HEK293 (cell line): ENCODE results near the gene LATS1.

ENCODE experiments used
- ELK4 ChIP-seq: IDR thresholded peaks from 2 replicates; pipeline ENCODE4 v1.6.1; 2011; ENCODE audit warnings: mild to moderate bottlenecking, low read depth, low read length, borderline replicate concordance
- HOXD13 ChIP-seq: sonication (generic); formaldehyde crosslinking; IDR thresholded peaks from 2 replicates; pipeline ENCODE4 v1.8.0; 2022; ENCODE audit warnings: missing genetic modification reagents, borderline replicate concordance
- KLF16 ChIP-seq: fragments of 450-650 bp; formaldehyde crosslinking; IDR thresholded peaks from 2 replicates; pipeline ENCODE4 v1.5.1; 2017; ENCODE audit warnings: missing biosample characterization, missing genetic modification characterization
- PBX3 ChIP-seq: sonication (generic); formaldehyde crosslinking; IDR thresholded peaks from 2 replicates; pipeline ENCODE4 v1.8.1; 2022; ENCODE audit warnings: mild to moderate bottlenecking, moderate library complexity, missing genetic modification reagents
- PRDM10 ChIP-seq: fragments of 450-650 bp; formaldehyde crosslinking; IDR thresholded peaks from 2 replicates; pipeline ENCODE4 v1.5.1; 2016; ENCODE audit warnings: missing biosample characterization, missing genetic modification characterization
- PRDM2 ChIP-seq: fragments of 450-650 bp; formaldehyde crosslinking; IDR thresholded peaks from 2 replicates; pipeline ENCODE4 v1.5.1; 2016; ENCODE audit warnings: missing biosample characterization, missing genetic modification characterization, borderline replicate concordance
- SCRT2 ChIP-seq: fragments of 450-650 bp; formaldehyde crosslinking; IDR thresholded peaks from 2 replicates; pipeline ENCODE4 v1.5.1; 2016; ENCODE audit warnings: missing biosample characterization, missing genetic modification characterization
- WT1 ChIP-seq: fragments of 450-650 bp; formaldehyde crosslinking; IDR thresholded peaks from 2 replicates; pipeline ENCODE4 v1.5.1; 2016; ENCODE audit warnings: missing biosample characterization, missing genetic modification characterization
- YY1 ChIP-seq: fragments of 450-650 bp; formaldehyde crosslinking; IDR thresholded peaks from 2 replicates; pipeline ENCODE4 v1.5.1; 2018; ENCODE audit warnings: missing biosample characterization, missing genetic modification characterization
- ZNF133 ChIP-seq: fragments of 450-650 bp; formaldehyde crosslinking; IDR thresholded peaks from 2 replicates; pipeline ENCODE4 v1.5.1; 2016; ENCODE audit warnings: missing biosample characterization, missing genetic modification characterization
- ZNF214 ChIP-seq: fragments of 450-650 bp; formaldehyde crosslinking; IDR thresholded peaks from 2 replicates; pipeline ENCODE4 v1.5.1; 2017; ENCODE audit warnings: missing biosample characterization, mild to moderate bottlenecking, missing genetic modification characterization, borderline replicate concordance
- ZNF223 ChIP-seq: fragments of 450-650 bp; formaldehyde crosslinking; IDR thresholded peaks from 2 replicates; pipeline ENCODE4 v1.5.1; 2016; ENCODE audit warnings: missing biosample characterization, missing genetic modification characterization
- ZNF274 ChIP-seq, 2 experiments: fragments of 200-500 bp in 1 of 2; fragments of 450-650 bp in 1 of 2; sonication (Bioruptor generic) in 1 of 2; formaldehyde crosslinking in 1 of 2; IDR thresholded peaks; 2 replicates each; pipeline versions ENCODE4 v1.5.1 to v1.6.1; 2014 to 2016; ENCODE audit warnings: borderline replicate concordance in 1 of 2, inconsistent platforms in 1 of 2, low read length in 1 of 2, missing biosample characterization in 1 of 2, missing genetic modification characterization in 1 of 2
- ZNF341 ChIP-seq: fragments of 450-650 bp; formaldehyde crosslinking; IDR thresholded peaks from 2 replicates; pipeline ENCODE4; 2016; ENCODE audit warnings: low read depth, missing biosample characterization, missing genetic modification characterization
- ZNF391 ChIP-seq: fragments of 450-650 bp; formaldehyde crosslinking; IDR thresholded peaks from 2 replicates; pipeline ENCODE4 v1.5.1; 2016; ENCODE audit warnings: low read depth, missing biosample characterization, missing genetic modification characterization, borderline replicate concordance
- ZNF518A ChIP-seq: fragments of 450-650 bp; formaldehyde crosslinking; conservative IDR thresholded peaks from 2 replicates; pipeline ENCODE4 v1.5.1; 2016; ENCODE audit warnings: low read depth, missing biosample characterization, missing genetic modification characterization
- ZNF529 ChIP-seq: fragments of 450-650 bp; formaldehyde crosslinking; IDR thresholded peaks from 2 replicates; pipeline ENCODE4 v1.5.1; 2017; ENCODE audit warnings: missing genetic modification characterization, missing biosample characterization; ENCODE audit not compliant: insufficient replicate concordance
- ZNF549 ChIP-seq: fragments of 450-650 bp; IDR thresholded peaks from 2 replicates; pipeline ENCODE4 v1.5.1; 2018; ENCODE audit warnings: missing biosample characterization, missing genetic modification characterization, mild to moderate bottlenecking, inconsistent platforms, moderate library complexity
- ZNF776 ChIP-seq: fragments of 450-650 bp; formaldehyde crosslinking; IDR thresholded peaks from 2 replicates; pipeline ENCODE4 v1.5.0; 2017; ENCODE audit warnings: missing biosample characterization, missing genetic modification characterization, borderline replicate concordance

Gene LATS1

GRCh38 chr6:149749594-149750135, 31.8 kb upstream of the LATS1 start, which contains the start of gene PCMT1 (continued):
- TF ChIP-seq ZNF518A (tag by site-specific recombination) (no peak), YY1 (tag by site-specific recombination) (peak; percentile 43; the same call in 1 of the 2 replicates), ZNF529 (tag by site-specific recombination) (no peak), ZNF214 (tag by site-specific recombination) (no peak), ELK4 (no peak), PRDM10 (no peak), WT1 (tag by site-specific recombination) (no peak), ZNF133 (no peak), SCRT2 (tag by site-specific recombination) (no peak), PBX3 (CRISPR knock-in tag) (0 out of 2 replicates have a peak, but pooled peaks have one; percentile 34), ZNF391 (tag by site-specific recombination) (no peak), ZNF274 (IDR thresholded peaks at IDR 0.05; ENCODE audit: low read length) (no peak), ZNF274 (tag by site-specific recombination; IDR thresholded peaks at IDR 0.05; ENCODE audit: borderline replicate concordance) (no peak), ZNF223 (tag by site-specific recombination) (no peak), KLF16 (tag by site-specific recombination) (no peak; the same call in 1 of the 2 replicates), ZNF549 (tag by site-specific recombination) (no peak), ZNF776 (tag by site-specific recombination) (no peak), ZNF341 (peak; percentile 90), PRDM2 (0 out of 2 replicates have a peak, but pooled peaks have one; percentile 56), HOXD13 (CRISPR knock-in tag) (no peak)
